ENCODE measurements around the gene TIMELESS.

GRCh38 chr12:56450241-56450640 lies 1.0 kb upstream of the TIMELESS start:
- TF ChIP-seq CTCF (optimal IDR thresholded peaks at IDR 0.05 in 1 of 3, IDR thresholded peaks at IDR 0.05 in 1 of 3, conservative IDR thresholded peaks at IDR 0.05 in 1 of 3; ENCODE audit: extremely low read depth in 1 of 3, insufficient read depth in 2 of 3, low read length in 3 of 3), result no peak
- TF ChIP-seq EZH2 (IDR thresholded peaks at IDR 0.05; ENCODE audit: low read length), result no peak
